Stimulated activated CD4-positive, alpha-beta T cell treated with anti-CD3 and anti-CD28 coated beads, Interleukin-1b, Interleukin-23, amount 100 ng/mL, for 24 hours (primary cell): Measurements from ENCODE around the gene TRIP4.

Experiments
- DNase-seq, 4 experiments: peaks; one replicate each; pipeline ENCODE4 v3.0.0-alpha.2; 2020; ENCODE audit warnings: low read depth in 4 of 4, low spot score in 1 of 4

The TRIP4 gene

GRCh38 chr15:64447536-64448315 is 60.1 kb downstream of the TRIP4 start:
- DNase-seq = no peak

DNA sequence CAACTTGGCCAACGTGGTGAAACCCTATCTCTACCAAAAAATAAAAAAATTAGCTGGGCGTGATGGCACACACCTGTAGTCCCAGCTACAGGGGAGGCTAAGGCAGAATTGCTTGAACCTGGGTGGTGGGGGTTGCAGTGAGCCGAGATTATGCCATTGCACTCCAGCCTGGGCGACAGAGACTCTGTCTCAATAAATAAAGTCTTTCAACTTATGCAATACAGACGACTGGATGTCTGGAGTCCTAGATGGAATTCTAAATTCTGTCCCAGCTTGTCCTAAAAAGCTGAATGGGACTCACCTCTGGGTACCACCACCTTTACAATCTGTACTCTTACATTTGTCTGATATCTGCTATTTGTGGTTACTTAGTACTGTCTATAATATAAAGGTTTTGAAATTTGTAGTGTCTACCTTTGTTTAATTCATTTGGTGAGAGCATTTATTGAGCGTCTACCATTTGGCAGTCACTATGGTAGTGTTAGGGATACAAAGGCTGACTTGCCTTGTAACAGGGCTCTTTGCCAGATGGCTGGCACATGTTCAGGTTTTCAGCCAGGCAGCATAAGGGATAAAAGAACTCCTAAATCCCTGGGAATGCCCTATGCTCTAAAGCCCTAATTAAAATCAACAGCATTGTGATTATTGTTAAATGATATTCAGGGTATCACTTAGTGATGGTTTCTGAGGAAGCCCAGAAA is 65.5 kb downstream of the TRIP4 start:
- DNase-seq = no peak

- DNase-seq = no peak
These were observed 66.0 kb downstream of the TRIP4 start for GRCh38 chr15:64453689-64454037.

- DNase-seq = no peak
These were observed 66.6 kb downstream of the TRIP4 start for GRCh38 chr15:64454282-64454681.

DNA sequence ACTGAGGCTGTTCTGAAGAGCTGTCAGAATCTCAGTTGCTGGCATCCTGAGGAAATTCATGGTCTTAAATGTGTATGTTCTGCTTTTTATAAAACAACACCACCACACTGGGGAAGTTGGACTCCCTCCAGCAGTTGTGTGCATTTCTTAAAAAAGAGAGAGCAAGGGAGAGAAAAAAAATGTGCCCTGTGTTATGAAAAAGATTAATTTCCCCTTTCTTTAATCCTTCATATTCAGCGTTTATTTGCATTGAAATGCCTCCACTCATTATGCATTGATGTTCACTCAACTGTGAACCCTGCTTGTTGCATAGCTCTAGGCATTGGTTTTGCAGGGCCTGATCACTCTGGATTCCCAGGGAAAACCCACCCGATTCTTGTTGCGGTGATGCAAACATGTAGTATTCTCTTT is 68.3 kb downstream of the TRIP4 start:
- DNase-seq = no peak

- no peak for DNase-seq
These were observed 69.0 kb downstream of the TRIP4 start for GRCh38 chr15:64456634-64457108.

- DNase-seq = no peak
These were observed 71.6 kb downstream of the TRIP4 start for GRCh38 chr15:64459066-64459781.

GRCh38 chr15:64460206-64460723 is 72.6 kb downstream of the TRIP4 start, which contains the start of gene ZNF609:
Gene ZNF609, plus strand, starts transcription at chr15:64460578. Its CDS starts 38,842 bp downstream, at chr15:64499420.
- DNase-seq = peak; percentile 67 to 91 (median 82)

GRCh38 chr15:64460724-64461720 is 73.4 kb downstream of the TRIP4 start:
- peak in 3 of 4 experiments; percentile 3 to 17 (median 6) for DNase-seq

GRCh38 chr15:64461721-64462162 is 74.1 kb downstream of the TRIP4 start:
- peak in 1 of 4 experiments; percentile 7 for DNase-seq

GRCh38 chr15:64462492-64462891 is 74.9 kb downstream of the TRIP4 start:
- no peak for DNase-seq

DNA sequence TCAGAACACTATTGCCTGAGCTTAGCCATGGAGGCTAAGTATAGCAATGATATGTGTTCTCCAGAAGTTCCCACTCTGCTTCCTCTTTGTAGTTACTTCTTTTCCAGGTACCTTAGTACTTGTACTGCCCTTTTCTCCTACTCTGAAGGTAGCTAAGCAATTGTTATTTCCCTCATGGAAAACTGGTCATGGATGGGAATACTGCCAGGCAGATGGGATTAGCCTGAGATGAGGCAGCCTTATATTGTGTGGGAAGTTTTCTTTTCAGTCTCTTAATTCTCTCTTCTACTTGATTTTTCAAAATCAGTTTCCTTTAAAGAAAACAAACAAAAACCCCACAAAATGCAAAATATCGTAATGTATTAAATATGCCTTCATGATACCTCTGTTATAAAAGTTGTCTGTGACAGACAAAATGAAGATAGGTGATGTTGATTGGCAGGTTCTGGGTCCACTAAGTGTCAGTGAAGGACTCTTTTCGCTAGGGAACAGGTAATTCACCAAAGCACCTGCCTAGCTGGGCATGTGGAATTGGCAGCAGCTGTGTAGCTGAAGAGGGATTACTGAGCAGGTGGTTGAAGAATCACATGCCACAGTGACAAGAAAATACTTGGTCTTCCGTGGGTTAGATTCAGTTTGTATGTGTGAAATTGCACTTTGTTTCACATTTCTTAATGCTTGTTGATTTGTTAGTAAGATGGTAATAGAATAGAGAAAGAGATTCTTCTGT is 76.8 kb downstream of the TRIP4 start:
- no peak for DNase-seq

DNA sequence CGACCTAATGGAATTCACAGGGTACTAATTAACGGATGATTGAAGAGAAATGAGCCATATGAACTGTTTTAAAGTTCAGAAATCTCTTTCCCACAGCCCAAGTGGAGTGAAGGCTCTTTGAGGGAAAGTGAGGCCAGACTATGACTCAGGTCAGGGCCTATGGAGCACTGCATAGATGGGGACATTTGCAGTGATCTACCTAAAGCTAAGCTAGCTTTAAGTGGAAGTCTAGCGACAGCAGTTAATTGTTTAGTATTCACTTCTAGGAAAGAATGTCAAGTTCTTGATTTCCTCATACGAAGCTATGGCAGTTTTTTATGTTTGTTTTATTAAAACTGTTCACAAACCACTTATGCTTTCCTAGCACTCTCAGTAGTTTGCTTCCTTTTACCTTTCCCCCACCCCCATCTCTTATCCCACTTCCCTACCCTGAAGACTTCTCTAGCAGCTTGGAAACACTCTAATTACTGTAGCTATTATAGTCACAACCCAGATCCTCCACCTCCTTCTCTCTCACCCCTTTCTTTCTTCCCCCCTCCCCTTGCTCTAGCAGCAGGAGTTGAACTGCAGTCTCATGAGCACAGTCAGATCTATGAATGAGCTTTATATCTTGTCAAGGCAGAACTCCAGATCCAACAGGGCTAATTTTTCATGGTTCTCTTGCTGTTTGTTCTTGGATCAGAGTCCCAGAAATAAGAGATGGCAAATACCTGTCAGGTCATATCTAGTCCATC is 78.9 kb downstream of the TRIP4 start:
- no peak for DNase-seq

GRCh38 chr15:64472161-64472560 is 84.5 kb downstream of the TRIP4 start:
- DNase-seq = no peak

- DNase-seq = no peak
These were observed 87.2 kb downstream of the TRIP4 start for GRCh38 chr15:64474846-64475245.

- DNase-seq = no peak
These were observed 88.9 kb downstream of the TRIP4 start for GRCh38 chr15:64476550-64476949.

DNA sequence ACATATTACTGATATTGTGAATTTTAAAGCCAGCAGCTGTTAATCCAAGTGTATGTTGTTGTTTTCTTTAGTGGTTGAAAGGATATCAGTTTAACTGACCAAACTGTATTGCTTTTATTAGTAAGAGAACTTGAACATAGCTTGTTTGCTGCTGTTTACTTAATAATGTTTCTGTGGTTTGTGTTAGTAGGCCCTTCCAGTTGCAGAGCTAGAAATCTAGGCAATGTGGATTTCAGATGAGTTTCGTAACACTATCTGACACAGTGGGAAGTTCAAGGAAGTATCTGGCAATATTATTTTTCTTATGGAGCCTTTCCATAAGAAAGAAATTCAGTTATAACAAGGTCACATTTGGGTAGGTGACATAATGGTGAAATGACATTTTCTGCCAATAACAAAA is 91.2 kb downstream of the TRIP4 start:
- DNase-seq = no peak

DNA sequence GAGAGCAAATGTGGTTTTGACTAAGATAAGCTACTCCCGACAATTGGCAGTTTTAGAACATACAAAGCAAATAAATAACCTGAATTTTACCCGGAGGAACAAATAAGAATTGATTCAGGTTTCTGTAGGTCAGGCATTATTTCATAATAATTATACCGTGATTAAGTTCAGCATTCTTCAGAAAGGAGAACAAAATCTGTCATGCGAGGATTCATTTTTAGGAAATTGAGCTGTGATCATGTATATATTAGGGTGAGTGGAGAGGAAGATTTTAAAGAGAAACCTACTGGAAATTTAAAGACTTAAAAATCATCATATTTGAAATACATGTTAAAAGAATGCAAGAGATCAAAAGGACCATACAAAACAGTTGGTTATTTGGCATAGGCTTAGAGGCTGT is 93.3 kb downstream of the TRIP4 start:
- DNase-seq = no peak

- no peak for DNase-seq
These were observed 96.1 kb downstream of the TRIP4 start for GRCh38 chr15:64483749-64484148.
